Measurements from ENCODE around the gene SLC8A2. TPM values are rescaled to one million over a fixed set of nuclear protein-coding genes. Genes with fewer than 3 reads are reported as not detected.

Gene SLC8A2
- total and polyA plus RNA-seq, 11 donors: 0.08 to 0.67 (median 0.29) TPM; not detected in 4

GRCh38 chr19:47495478-47496372 lies 24.0 kb upstream of the SLC8A2 start:
- ATAC-seq: no peak
- H3K9me3 ChIP-seq: no peaks in the 10 kb centered on the region
- DNase-seq: peak in 2 of 5 donors; percentile 15 to 20
- WGBS, 4 donors: 68 to 79% (median 75%) methylated on average over 17 of the region's 17 CpGs
- peaks cover 0 to 73% (median 22%) of the 10 kb centered on the region in 12 donors for H3K4me1 ChIP-seq
- H3K4me3 ChIP-seq: no peak overlapping the region
- TF ChIP-seq CTCF (IDR thresholded peaks at IDR 0.05): no peak
- no peak for TF ChIP-seq POLR2A (IDR thresholded peaks at IDR 0.05)
- H3K27me3 ChIP-seq: no peaks in the 10 kb centered on the region
- H3K36me3 ChIP-seq: peaks cover 5 to 90% (median 74%) of the 10 kb centered on the region in 9 donors
- intact Hi-C loops (cut with DNase I): no loop called here
- H3K27ac ChIP-seq: no peak overlapping the region

- Histone ChIP-seq H3K27me3 (no peaks in the 10 kb centered on the region), H3K4me3 (no peak overlapping the region), H3K9me3 (no peaks in the 10 kb centered on the region), H3K4me1 (peaks cover 0 to 76% (median 22%) of the 10 kb centered on the region in 12 donors), H3K27ac (peak overlapping the region in 1 of 12 donors; percentile 74), H3K36me3 (peaks cover 0 to 84% (median 68%) of the 10 kb centered on the region in 9 donors)
- WGBS, 4 donors: 48 to 56% (median 51%) methylated on average over 9 of the region's 9 CpGs
- intact Hi-C loops (cut with DNase I): no loop called here
- DNase-seq (peak in 2 of 5 donors; percentile 33 to 46), ATAC-seq (no peak)
- no peak for TF ChIP-seq POLR2A (IDR thresholded peaks at IDR 0.05)
- TF ChIP-seq CTCF (IDR thresholded peaks at IDR 0.05): no peak
These were observed 23.0 kb upstream of the SLC8A2 start for GRCh38 chr19:47494729-47495128.

GRCh38 chr19:47494211-47494547 lies 22.5 kb upstream of the SLC8A2 start:
- H3K4me3 ChIP-seq: no peak overlapping the region
- TF ChIP-seq POLR2A (IDR thresholded peaks at IDR 0.05) (no peak), CTCF (IDR thresholded peaks at IDR 0.05) (no peak)
- peak in 2 of 5 donors; percentile 13 to 19 for DNase-seq
- H3K36me3 ChIP-seq: peaks cover 4 to 84% (median 68%) of the 10 kb centered on the region in 9 donors
- H3K27ac ChIP-seq: peak overlapping the region in 7 of 12 donors; percentile 26 to 77 (median 43)
- H3K27me3 ChIP-seq: no peaks in the 10 kb centered on the region
- no peak for ATAC-seq
- H3K4me1 ChIP-seq: peaks cover 0 to 76% (median 22%) of the 10 kb centered on the region in 12 donors
- no peaks in the 10 kb centered on the region for H3K9me3 ChIP-seq
- WGBS, 4 donors: 66 to 79% (median 73%) methylated on average over 5 of the region's 5 CpGs
- intact Hi-C loops (cut with DNase I): no loop called here
